K562 (cell line): ENCODE data around the gene CD37. TPM values are rescaled to one million over a fixed set of nuclear protein-coding genes. Genes with fewer than 3 reads are reported as not detected.

Source experiments
- ATF7 ChIP-seq: fragments of 450-650 bp; IDR thresholded peaks from 2 replicates; pipeline ENCODE4 v1.7.1; 2014; ENCODE audit warnings: mild to moderate bottlenecking, moderate library complexity
- CBFA2T3 ChIP-seq: fragments of 450-650 bp; IDR thresholded peaks from 2 replicates; pipeline ENCODE4 v1.6.1; 2017
- CCAR2 ChIP-seq: fragments of 200-400 bp; formaldehyde crosslinking; IDR thresholded peaks from 2 replicates; pipeline ENCODE4 v1.6.1; 2017; ENCODE audit warnings: mild to moderate bottlenecking, low read depth, low read length
- CCNT2 ChIP-seq: IDR thresholded peaks from 2 replicates; pipeline ENCODE4 v1.6.1; 2011; ENCODE audit warnings: borderline replicate concordance, low read depth, mild to moderate bottlenecking, moderate library complexity, mixed read lengths, low read length; ENCODE audit not compliant: insufficient read length; ENCODE audit errors: extremely low read depth
- CHCHD3 ChIP-seq: fragments of 250-450 bp; sonication (Bioruptor Pico); IDR thresholded peaks from 2 replicates; pipeline ENCODE4 v2.1.2; 2022; ENCODE audit warnings: mild to moderate bottlenecking
- COPS2 ChIP-seq: fragments of 450-650 bp; conservative IDR thresholded peaks from 2 replicates; pipeline ENCODE4 v1.6.1; 2016; ENCODE audit warnings: mild to moderate bottlenecking, moderate library complexity
- DLX4 ChIP-seq: fragments of 250-450 bp; sonication (Bioruptor Pico); IDR thresholded peaks from 2 replicates; pipeline ENCODE4 v1.6.1; 2021; ENCODE audit warnings: mild to moderate bottlenecking
- FOXJ3 ChIP-seq: sonication (generic); formaldehyde crosslinking; IDR thresholded peaks from 2 replicates; pipeline ENCODE4 v1.4.0; 2020; ENCODE audit warnings: mild to moderate bottlenecking, missing genetic modification reagents
- GATAD2A ChIP-seq: fragments of 450-650 bp; IDR thresholded peaks from 2 replicates; pipeline ENCODE4 v1.6.1; 2017
- GTF2E2 ChIP-seq: fragments of 200-800 bp; sonication (Bioruptor generic); IDR thresholded peaks from 2 replicates; pipeline ENCODE4 v1.6.1; 2016; ENCODE audit warnings: missing genetic modification characterization, missing compliant biosample characterization
- GTF2F1 ChIP-seq: IDR thresholded peaks from 2 replicates; pipeline ENCODE4 v1.6.1; 2011; ENCODE audit warnings: low read depth, low read length, improper control_type of control experiment
- HDAC3 ChIP-seq: fragments of 450-650 bp; IDR thresholded peaks from 2 replicates; pipeline ENCODE4 v1.6.1; 2018; ENCODE audit warnings: borderline replicate concordance, mild to moderate bottlenecking, moderate library complexity; ENCODE audit not compliant: partially characterized antibody
- HIVEP1 ChIP-seq: fragments of 250-450 bp; sonication (Bioruptor Pico); IDR thresholded peaks from 2 replicates; pipeline ENCODE4 v1.4.0; 2020; ENCODE audit warnings: mild to moderate bottlenecking
- L3MBTL2 ChIP-seq: fragments of 450-650 bp; IDR thresholded peaks from 2 replicates; pipeline ENCODE4 v1.6.1; 2016; ENCODE audit warnings: mild to moderate bottlenecking, moderate library complexity
- MAFF ChIP-seq: IDR thresholded peaks from 2 replicates; pipeline ENCODE4 v1.6.1; 2012; ENCODE audit warnings: low read length, improper control_type of control experiment
- MAX ChIP-seq: sonication (generic); formaldehyde crosslinking; IDR thresholded peaks from 2 replicates; pipeline ENCODE4 v1.9.0; 2022; ENCODE audit warnings: mild to moderate bottlenecking, missing genetic modification reagents
- MIER1 ChIP-seq: fragments of 450-650 bp; IDR thresholded peaks from 2 replicates; pipeline ENCODE4 v1.6.1; 2016; ENCODE audit warnings: antibody characterized with exemption, mild to moderate bottlenecking, low read depth
- NR4A1 ChIP-seq, 2 experiments: fragments of 250-450 bp in 1 of 2; fragments of 450-650 bp in 1 of 2; sonication (Bioruptor Pico) in 1 of 2; IDR thresholded peaks; 2 replicates each; pipeline versions ENCODE4 v1.4.0 to v1.6.1; 2016 to 2020; ENCODE audit warnings: mild to moderate bottlenecking in 2 of 2, missing compliant biosample characterization in 1 of 2, missing genetic modification characterization in 1 of 2, moderate library complexity in 1 of 2
- POU5F1 ChIP-seq: fragments of 150-350 bp; IDR thresholded peaks from 2 replicates; pipeline ENCODE4 v1.6.1; 2014; ENCODE audit warnings: borderline replicate concordance, low read length, low read depth, mild to moderate bottlenecking; ENCODE audit not compliant: partially characterized antibody
- PTBP1 ChIP-seq: fragments of 200-400 bp; formaldehyde crosslinking; IDR thresholded peaks from 2 replicates; pipeline ENCODE4 v1.6.1; 2017; ENCODE audit warnings: low read depth, low read length
- SIRT6 ChIP-seq: IDR thresholded peaks from one replicate; pipeline ENCODE4 v1.6.1; 2012; ENCODE audit warnings: low read depth, mild to moderate bottlenecking, control low read depth, inconsistent platforms, low read length, moderate library complexity
- SNAPC5 ChIP-seq: fragments of 250-450 bp; sonication (Bioruptor Pico); IDR thresholded peaks from 2 replicates; pipeline ENCODE4 v1.8.0; 2021; ENCODE audit warnings: moderate library complexity, mild to moderate bottlenecking, inconsistent platforms
- SREBF1 ChIP-seq: fragments of 150-350 bp; IDR thresholded peaks from 2 replicates; pipeline ENCODE4 v1.6.1; 2014; ENCODE audit warnings: antibody characterized with exemption, low read depth, low read length, borderline replicate concordance
- SRSF3 ChIP-seq: fragments of 200-400 bp; formaldehyde crosslinking; IDR thresholded peaks from 2 replicates; pipeline ENCODE4 v1.6.1; 2016; ENCODE audit warnings: mild to moderate bottlenecking, low read length, moderate library complexity; ENCODE audit not compliant: insufficient read depth
- TAF1 ChIP-seq: IDR thresholded peaks from 2 replicates; pipeline ENCODE4 v1.6.1; 2011; ENCODE audit warnings: mild to moderate bottlenecking, low read length, moderate library complexity; ENCODE audit not compliant: insufficient read depth, control insufficient read depth, severe bottlenecking; ENCODE audit errors: extremely low read depth
- ZBED1 ChIP-seq: IDR thresholded peaks from 2 replicates; pipeline ENCODE4 v1.6.1; 2014
- ZNF551 ChIP-seq: fragments of 250-450 bp; sonication (Bioruptor Pico); IDR thresholded peaks from 2 replicates; pipeline ENCODE4 v1.5.0; 2021; ENCODE audit warnings: mild to moderate bottlenecking, moderate library complexity
- ZNF830 ChIP-seq: fragments of 250-450 bp; sonication (Bioruptor Pico); IDR thresholded peaks from 2 replicates; pipeline ENCODE4 v1.5.0; 2021; ENCODE audit warnings: mild to moderate bottlenecking
- ZSCAN32 ChIP-seq: fragments of 450-650 bp; formaldehyde crosslinking; IDR thresholded peaks from 2 replicates; pipeline ENCODE4 v1.4.0; 2020; ENCODE audit warnings: mild to moderate bottlenecking, moderate library complexity
- polyA plus RNA-seq, 8 experiments: library from polyadenylated mRNA; depleted of rRNA in 4 of 8; stranded (reverse) in 5 of 8; unstranded in 3 of 8; fragments of >200 nt; fragmentation: Nextera tagmentation in 2 of 8; fragmentation: Illumina TruSeq in 1 of 8; extraction: Ambion mirVana in 2 of 8; extraction: Trizol in 1 of 8; gene quantifications; 2 replicates each; pipeline versions ENCODE4 v1.2.1 to v1.2.3, GENCODE V29; 2011 to 2014; ENCODE audit warnings: inconsistent platforms in 1 of 8, missing spikeins in 1 of 8
- total RNA-seq, 7 experiments: library from RNA; depleted of rRNA in 6 of 7; stranded (reverse); fragments of >200 nt in 6 of 7; fragmentation: Illumina TruSeq in 2 of 7; extraction: Trizol in 2 of 7; gene quantifications; 2 replicates each; pipeline versions ENCODE4 v1.2.1 to v1.2.3, GENCODE V29; 2011 to 2021; ENCODE audit warnings: low replicate concordance in 1 of 7

CD37 gene
- total and polyA plus RNA-seq, 9 of the 15 experiments (the other 6 are each of a cell fraction or from before 2014, with no cell fraction given), result 2.5 to 19.0 (median 7.4) TPM

- peak; percentile 93 for TF ChIP-seq ATF7
- TF ChIP-seq FOXJ3, result no peak
- no peak for TF ChIP-seq CHCHD3
- TF ChIP-seq PTBP1, result no peak
- TF ChIP-seq COPS2, result no peak
- TF ChIP-seq CCAR2, result no peak
- peak; percentile 34 for TF ChIP-seq TAF1
- TF ChIP-seq SREBF1, result no peak
- TF ChIP-seq ZNF551 (CRISPR knock-in tag), result no peak
- no peak for TF ChIP-seq ZBED1
- no peak for TF ChIP-seq SIRT6
- TF ChIP-seq L3MBTL2, result peak; percentile 77
- no peak for TF ChIP-seq NR4A1 (CRISPR knock-in tag; IDR thresholded peaks at IDR 0.05)
- no peak for TF ChIP-seq NR4A1 (tag; IDR thresholded peaks at IDR 0.05)
- TF ChIP-seq ZSCAN32 (CRISPR knock-in tag), result no peak
- no peak for TF ChIP-seq HIVEP1 (CRISPR knock-in tag)
- TF ChIP-seq SRSF3, result no peak
- TF ChIP-seq MIER1, result no peak
- TF ChIP-seq POU5F1, result no peak
- no peak for TF ChIP-seq HDAC3
- no peak for TF ChIP-seq GATAD2A
- TF ChIP-seq MAX, result peak; percentile 88
- no peak for TF ChIP-seq MAFF
- no peak for TF ChIP-seq GTF2E2
- TF ChIP-seq DLX4, result no peak
- TF ChIP-seq CBFA2T3, result no peak
- no peak for TF ChIP-seq ZNF830 (CRISPR knock-in tag)
- TF ChIP-seq CCNT2, result peak; percentile 63
- no peak for TF ChIP-seq SNAPC5
- TF ChIP-seq GTF2F1, result peak; percentile 33; the same call in 1 of the 2 replicates
These were observed 28.3 kb downstream of the CD37 start, which contains the start of gene DKKL1 (continued) for GRCh38 chr19:49363268-49364082.
